Caki2 (cell line): ENCODE measurements around the gene ABCC1. TPM values are rescaled to one million over a fixed set of nuclear protein-coding genes. Genes with fewer than 3 reads are reported as not detected.

Experiments
- DNase-seq: peaks from one replicate; pipeline ENCODE4 v3.0.0-alpha.2; 2015; ENCODE audit warnings: low read depth
- in situ Hi-C: cut with HindIII; loops from 2 replicates; pipeline ENCODE4 v1.10.0; 2016; ENCODE audit warnings: low sequenced_read_pairs, low pct_unique_long_range_greater_than_20kb, mixed read lengths
- total RNA-seq: library from RNA; depleted of rRNA; stranded (reverse); fragments of >200 nt; shearing (Covaris generic); gene quantifications from 2 replicates; pipeline ENCODE4 v1.2.3, GENCODE V29; 2014; ENCODE audit warnings: low replicate concordance

The ABCC1 gene
- total RNA-seq, 1 experiment from 2014 or later, result 51.5 TPM

DNA sequence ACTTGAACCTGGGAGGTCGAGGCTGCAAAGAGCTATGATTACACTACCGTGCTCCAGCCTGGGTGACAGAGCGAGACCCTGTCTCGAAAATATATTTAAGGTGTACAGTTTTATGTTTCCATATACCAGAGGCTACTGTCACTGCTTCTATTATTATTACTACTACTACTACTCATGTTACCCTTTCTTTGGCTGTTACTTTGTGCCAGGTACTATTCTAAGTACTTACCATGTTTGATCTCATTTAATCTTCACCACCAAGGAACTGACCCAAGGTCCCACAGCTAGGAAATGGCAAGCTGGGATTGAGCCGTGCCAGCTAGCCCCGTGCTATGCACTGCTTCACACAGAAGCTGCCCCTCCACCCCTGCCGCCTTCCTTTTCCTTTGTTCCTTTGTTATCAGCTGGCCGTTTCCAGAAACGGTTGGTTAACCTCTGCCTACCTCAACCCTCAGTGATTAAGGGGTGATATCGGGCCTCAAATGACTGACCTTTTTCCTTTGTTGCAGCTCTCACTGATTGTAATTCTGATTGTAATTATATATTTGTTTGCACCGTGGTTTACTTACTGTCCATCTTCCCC, 78.4 kb downstream of the ABCC1 start:
- no peak for DNase-seq
- in situ Hi-C loops, result no loop called here

DNA sequence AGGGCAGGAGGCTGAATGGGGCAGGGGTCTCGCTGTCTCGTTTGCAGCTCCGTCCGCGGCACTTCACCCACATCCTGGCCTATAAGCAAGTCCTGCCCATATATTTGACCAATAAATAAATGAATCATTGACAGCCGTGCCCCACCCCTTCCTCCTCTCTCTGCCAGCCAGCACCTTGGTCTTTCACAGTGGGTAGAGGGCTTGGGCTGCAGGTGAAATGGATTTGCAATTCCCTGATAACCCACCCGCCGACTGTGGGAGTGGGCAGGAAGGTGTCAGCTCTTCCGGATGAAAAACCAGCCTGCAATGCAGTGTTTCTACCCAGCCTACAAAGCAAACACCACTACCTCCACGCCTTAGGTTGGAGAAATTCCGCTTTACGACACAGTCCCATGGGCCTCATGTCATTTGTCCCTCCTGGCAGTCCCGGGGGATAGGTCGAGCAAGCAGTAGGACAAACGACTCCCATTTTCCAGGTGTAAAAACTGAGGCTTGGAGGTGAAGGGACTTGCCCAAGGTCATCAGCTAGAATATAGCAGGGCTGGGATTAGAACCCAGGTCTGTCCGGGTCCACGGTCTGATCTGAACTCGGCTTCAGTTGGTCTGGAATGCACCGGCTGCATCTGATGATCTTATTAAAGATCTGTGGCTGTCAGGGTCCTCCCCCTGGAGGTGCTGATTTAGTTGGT, 79.0 kb downstream of the ABCC1 start:
- no peak for DNase-seq

GRCh38 chr16:16029431-16030011, 80.1 kb downstream of the ABCC1 start:
- in situ Hi-C loops, result no loop called here
- no peak for DNase-seq

More for the DNA sequence above, 79.0 kb downstream of the ABCC1 start:
- in situ Hi-C loops, result no loop called here

DNA sequence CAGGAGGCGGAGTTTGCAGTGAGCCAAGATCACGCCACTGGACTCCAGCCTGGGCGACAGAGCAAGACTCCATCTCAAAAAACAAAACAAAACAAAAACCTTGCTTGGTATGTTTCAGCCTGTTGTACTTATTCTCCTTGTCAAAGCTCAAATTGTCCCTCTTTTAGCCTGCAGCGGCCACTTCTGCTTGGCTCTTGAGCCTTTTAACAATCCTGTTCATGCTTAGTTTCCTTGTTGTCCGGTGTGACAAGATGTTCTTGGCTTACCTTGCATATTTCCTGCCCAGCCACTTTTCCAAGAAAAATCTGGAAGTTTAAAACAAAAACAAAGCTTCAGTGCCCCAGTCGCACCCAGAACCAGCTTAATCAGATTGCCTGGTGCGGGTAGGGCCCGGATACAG, 81.0 kb downstream of the ABCC1 start:
- no peak for DNase-seq
- in situ Hi-C loops, result no loop called here

GRCh38 chr16:16031401-16031800, 82.0 kb downstream of the ABCC1 start:
- in situ Hi-C loops, result no loop called here
- DNase-seq, result no peak

- in situ Hi-C loops, result no loop called here
- no peak for DNase-seq
Observed at GRCh38 chr16:16032271-16032979, 83.0 kb downstream of the ABCC1 start.

DNA sequence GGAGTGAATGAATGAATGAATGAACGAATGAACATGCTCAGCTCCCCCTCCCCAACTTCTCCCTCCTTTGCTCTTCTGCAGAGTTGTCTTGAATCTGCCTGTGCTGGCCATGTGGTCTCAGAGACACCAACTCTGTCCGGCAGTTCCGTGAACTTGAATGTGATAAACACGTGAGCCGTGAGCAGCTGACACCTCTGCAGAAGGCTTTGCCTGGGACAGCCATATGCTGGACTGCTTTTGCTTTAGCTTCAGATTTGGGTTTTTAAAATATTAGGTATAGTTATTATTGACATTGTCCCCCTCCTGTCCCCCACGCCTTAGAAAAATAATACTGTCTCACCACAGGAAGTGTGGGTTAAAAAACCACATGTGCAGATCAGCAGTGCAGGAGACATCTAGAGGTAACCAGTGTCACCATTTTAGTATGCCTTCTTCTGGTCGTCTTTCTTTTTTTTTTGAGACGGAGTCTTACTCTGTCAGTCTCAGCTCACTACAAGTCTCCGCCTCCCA, 83.8 kb downstream of the ABCC1 start:
- no peak for DNase-seq
- in situ Hi-C loops, result no loop called here

- DNase-seq, result no peak
- in situ Hi-C loops, result no loop called here
Observed at GRCh38 chr16:16036359-16036792, 87.0 kb downstream of the ABCC1 start.

GRCh38 chr16:16037521-16037920, 88.1 kb downstream of the ABCC1 start:
- in situ Hi-C loops, result no loop called here
- no peak for DNase-seq

DNA sequence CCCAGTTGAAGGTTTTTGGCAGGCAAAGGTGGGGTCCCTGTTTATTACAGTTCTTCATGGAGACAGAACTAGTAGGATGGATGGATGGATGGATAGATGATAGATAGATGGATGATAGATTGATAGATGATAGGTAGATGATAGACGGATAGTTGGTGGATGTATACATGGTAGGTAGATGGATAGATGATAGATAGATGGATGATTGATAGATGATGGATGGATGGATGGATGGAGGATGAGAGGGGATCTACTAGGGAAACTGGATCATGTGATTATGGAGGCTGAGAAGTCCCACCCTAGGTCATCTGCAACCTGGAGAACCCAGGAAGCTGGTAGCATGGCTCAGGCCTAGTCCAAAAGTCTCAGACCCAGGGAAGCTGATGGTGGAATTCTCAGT, 88.6 kb downstream of the ABCC1 start:
- no peak for DNase-seq
- in situ Hi-C loops, result no loop called here

GRCh38 chr16:16038950-16039349, 89.5 kb downstream of the ABCC1 start:
- in situ Hi-C loops, result no loop called here
- no peak for DNase-seq

DNA sequence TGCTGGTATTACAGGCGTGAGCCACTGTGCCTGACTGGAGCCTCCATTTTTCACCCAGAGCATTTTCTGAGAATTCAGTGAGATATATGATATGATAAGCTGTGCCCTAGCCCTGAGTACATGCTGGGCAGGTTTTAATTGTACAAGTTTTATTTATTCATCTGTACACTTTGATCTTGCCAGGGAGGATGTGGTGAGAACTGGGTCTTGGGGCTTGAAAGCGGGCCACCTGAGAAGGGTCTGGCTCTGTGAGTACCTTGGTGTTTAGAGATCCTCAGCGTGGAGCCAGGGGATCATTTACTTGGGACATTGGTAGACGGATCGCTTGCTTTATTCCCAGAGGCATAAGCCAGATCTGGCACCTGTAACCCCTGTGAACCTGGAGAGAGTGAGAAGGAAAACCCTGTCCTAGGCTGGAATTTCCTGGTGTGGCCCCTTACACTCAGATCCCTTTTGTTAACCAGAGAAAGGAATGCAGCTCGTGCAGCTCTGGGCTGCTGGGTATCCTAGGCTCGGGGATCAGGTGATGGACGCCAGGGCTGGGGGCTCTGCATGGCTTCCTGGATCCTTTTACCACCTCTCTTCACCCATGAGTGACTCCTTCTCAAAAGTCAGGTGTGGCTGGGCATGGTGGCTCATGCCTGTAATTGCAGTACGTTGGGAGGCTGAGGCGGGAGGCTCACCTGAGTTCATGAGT, 91.9 kb downstream of the ABCC1 start:
- DNase-seq, result no peak
- in situ Hi-C loops, result no loop called here

DNA sequence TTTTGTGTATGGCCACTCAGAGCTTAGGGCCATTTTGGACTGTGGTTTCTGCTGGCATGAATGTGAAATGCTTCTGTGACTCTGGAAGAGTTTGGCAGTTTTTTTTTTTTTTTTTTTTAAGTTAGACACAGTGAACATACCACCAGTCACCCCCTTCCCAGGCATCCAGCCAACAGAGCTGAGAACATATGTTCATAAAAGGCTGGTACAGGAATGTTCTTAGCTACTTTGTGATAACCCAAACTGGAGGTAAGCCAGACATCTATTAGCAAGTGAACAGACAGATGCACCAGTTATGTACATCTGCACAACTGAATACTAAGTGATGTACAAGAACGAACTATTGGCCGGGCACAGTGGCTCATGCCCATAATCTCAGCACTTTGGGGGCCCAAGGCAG, 92.7 kb downstream of the ABCC1 start:
- no peak for DNase-seq
- in situ Hi-C loops, result no loop called here

DNA sequence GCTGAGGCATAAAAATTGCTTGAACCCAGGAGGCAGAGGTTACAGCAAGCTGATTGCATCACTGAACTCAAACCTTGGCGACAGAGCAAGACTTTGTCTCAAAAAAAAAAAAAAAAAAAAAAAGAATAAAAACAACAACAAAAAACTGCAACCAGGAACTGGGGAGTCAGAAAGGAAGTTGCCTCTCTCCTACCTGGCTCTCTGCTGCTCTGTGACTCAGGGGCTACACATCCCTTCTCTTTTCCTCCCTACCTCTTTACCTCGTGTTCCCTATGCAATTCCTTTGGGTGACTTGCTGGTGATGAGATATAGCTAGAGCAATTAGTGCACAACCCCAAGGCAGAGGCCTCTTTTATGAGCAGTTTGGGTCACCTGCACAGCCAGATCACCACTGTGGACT, 95.9 kb downstream of the ABCC1 start:
- in situ Hi-C loops, result no loop called here
- DNase-seq, result no peak

GRCh38 chr16:16045879-16046278, 96.5 kb downstream of the ABCC1 start:
- no peak for DNase-seq
- in situ Hi-C loops, result no loop called here

GRCh38 chr16:16047761-16048160, 98.3 kb downstream of the ABCC1 start:
- in situ Hi-C loops, result no loop called here
- DNase-seq, result no peak

GRCh38 chr16:16048904-16049582, 99.6 kb downstream of the ABCC1 start:
- DNase-seq, result no peak
- in situ Hi-C loops, result no loop called here

- in situ Hi-C loops, result no loop called here
- no peak for DNase-seq
Observed at GRCh38 chr16:16050106-16050505, 100.7 kb downstream of the ABCC1 start.
